ENCODE results near the gene SUSD1. TPM values are rescaled to one million over a fixed set of nuclear protein-coding genes. Genes with fewer than 3 reads are reported as not detected.

SUSD1 gene
- total RNA-seq, 1 donor, result 14.5 TPM

DNA sequence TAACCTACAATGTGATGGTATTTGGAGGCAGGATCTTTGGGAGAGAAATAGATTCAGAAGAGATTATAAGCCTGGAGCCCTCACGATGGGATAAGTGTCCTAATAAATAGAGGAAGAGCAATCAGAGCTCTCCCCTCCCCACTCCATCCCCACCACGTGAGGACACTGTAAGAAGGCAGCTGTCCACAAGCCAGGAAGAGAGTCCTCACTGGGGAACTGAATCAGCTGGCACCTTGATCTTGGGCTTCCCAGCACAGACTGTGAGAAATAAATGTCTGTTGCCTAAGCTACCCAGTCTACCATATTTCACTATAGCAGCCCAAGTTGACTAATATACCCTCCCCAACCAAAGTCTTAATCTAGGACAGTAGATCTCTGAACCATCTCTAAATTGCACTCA is 118.1 kb downstream of the SUSD1 start:
- H3K4me1 ChIP-seq (ENCODE audit: insufficient read depth, low read length), result peaks cover 32% of the 10 kb centered on the region
- H3K36me3 ChIP-seq (ENCODE audit: insufficient read depth, low read length), result no peaks in the 10 kb centered on the region
- TF ChIP-seq, protein P1, sequence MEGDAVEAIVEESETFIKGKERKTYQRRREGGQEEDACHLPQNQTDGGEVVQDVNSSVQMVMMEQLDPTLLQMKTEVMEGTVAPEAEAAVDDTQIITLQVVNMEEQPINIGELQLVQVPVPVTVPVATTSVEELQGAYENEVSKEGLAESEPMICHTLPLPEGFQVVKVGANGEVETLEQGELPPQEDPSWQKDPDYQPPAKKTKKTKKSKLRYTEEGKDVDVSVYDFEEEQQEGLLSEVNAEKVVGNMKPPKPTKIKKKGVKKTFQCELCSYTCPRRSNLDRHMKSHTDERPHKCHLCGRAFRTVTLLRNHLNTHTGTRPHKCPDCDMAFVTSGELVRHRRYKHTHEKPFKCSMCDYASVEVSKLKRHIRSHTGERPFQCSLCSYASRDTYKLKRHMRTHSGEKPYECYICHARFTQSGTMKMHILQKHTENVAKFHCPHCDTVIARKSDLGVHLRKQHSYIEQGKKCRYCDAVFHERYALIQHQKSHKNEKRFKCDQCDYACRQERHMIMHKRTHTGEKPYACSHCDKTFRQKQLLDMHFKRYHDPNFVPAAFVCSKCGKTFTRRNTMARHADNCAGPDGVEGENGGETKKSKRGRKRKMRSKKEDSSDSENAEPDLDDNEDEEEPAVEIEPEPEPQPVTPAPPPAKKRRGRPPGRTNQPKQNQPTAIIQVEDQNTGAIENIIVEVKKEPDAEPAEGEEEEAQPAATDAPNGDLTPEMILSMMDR (IDR thresholded peaks at IDR 0.05; ENCODE audit: extremely low read depth, low read depth, low read length), result no peak
- no peaks in the 10 kb centered on the region for H3K79me2 ChIP-seq (ENCODE audit: insufficient read depth, low read length)
- H2AFZ ChIP-seq (ENCODE audit: low read length), result no peak overlapping the region
- H3K9me3 ChIP-seq (ENCODE audit: low read depth, low read length), result no peaks in the 10 kb centered on the region
- H3K27ac ChIP-seq (ENCODE audit: low read depth, low read length), result no peak overlapping the region
- H3K27me3 ChIP-seq (ENCODE audit: insufficient read depth, low read length), result no peaks in the 10 kb centered on the region
- no peak overlapping the region for H3K4me3 ChIP-seq (ENCODE audit: insufficient read depth, low read length)
- H3K4me2 ChIP-seq (ENCODE audit: insufficient read depth, low read length), result no peak overlapping the region
- DNase-seq (ENCODE audit: insufficient read length, low spot score, missing footprints), result no peak
- no peaks in the 10 kb centered on the region for H4K20me1 ChIP-seq (ENCODE audit: insufficient read depth, low read length)

DNA sequence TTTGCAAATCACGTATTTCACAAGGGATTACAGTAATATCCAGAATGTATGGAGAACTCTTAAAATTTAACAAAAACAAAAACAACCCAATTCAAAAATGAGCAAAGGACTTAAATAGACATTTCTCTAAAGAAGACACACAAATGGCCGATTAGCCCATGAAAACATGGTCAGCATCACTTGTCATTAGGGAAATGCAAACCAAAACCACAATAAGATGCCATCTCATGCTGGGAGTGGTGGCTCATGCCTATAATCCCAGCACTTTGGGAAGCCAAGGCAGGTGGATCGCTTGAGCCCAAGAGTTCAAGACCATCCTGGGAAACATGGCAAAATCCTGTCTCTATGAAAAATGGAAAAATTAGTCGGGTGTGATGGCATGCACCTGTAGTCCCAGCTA is 120.2 kb downstream of the SUSD1 start:
- H2AFZ ChIP-seq (ENCODE audit: low read length), result no peak overlapping the region
- H3K79me2 ChIP-seq (ENCODE audit: insufficient read depth, low read length), result no peaks in the 10 kb centered on the region
- no peaks in the 10 kb centered on the region for H3K9me3 ChIP-seq (ENCODE audit: low read depth, low read length)
- no peak overlapping the region for H3K27ac ChIP-seq (ENCODE audit: low read depth, low read length)
- no peaks in the 10 kb centered on the region for H3K36me3 ChIP-seq (ENCODE audit: insufficient read depth, low read length)
- DNase-seq (ENCODE audit: insufficient read length, low spot score, missing footprints), result no peak
- H3K4me3 ChIP-seq (ENCODE audit: insufficient read depth, low read length), result no peak overlapping the region
- H3K27me3 ChIP-seq (ENCODE audit: insufficient read depth, low read length), result no peaks in the 10 kb centered on the region
- H3K4me1 ChIP-seq (ENCODE audit: insufficient read depth, low read length), result peaks cover 37% of the 10 kb centered on the region
- no peaks in the 10 kb centered on the region for H4K20me1 ChIP-seq (ENCODE audit: insufficient read depth, low read length)
- no peak overlapping the region for H3K4me2 ChIP-seq (ENCODE audit: insufficient read depth, low read length)
- TF ChIP-seq, protein P1 (IDR thresholded peaks at IDR 0.05; ENCODE audit: extremely low read depth, low read depth, low read length), result no peak

DNA sequence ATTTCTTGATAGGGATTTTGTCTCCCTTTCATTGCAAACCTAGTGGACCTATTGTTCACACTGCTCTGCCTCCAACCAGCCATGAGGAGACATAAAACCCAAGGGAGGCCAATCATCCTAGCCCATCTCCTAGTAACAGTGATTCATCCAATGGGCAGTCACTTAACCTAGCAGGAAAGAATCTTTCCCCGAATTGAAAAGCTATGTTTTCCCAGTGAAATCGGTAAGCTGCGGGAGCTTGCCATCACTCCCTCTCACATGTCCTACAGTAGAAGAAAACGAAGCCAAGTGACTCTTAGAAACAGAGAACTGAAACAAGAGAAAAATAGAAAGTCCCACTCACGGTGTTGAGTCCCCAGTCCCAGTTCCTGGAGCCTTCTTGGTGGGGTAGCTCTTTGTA is 123.3 kb downstream of the SUSD1 start:
- Histone ChIP-seq H3K4me3 (ENCODE audit: insufficient read depth, low read length) (no peak overlapping the region), H3K27ac (ENCODE audit: low read depth, low read length) (peak overlapping the region; percentile 99), H3K36me3 (ENCODE audit: insufficient read depth, low read length) (no peaks in the 10 kb centered on the region), H3K9me3 (ENCODE audit: low read depth, low read length) (no peaks in the 10 kb centered on the region), H4K20me1 (ENCODE audit: insufficient read depth, low read length) (no peaks in the 10 kb centered on the region), H3K79me2 (ENCODE audit: insufficient read depth, low read length) (no peaks in the 10 kb centered on the region), H3K4me1 (ENCODE audit: insufficient read depth, low read length) (peaks cover 49% of the 10 kb centered on the region), H3K4me2 (ENCODE audit: insufficient read depth, low read length) (peak overlapping the region; percentile 14), H3K27me3 (ENCODE audit: insufficient read depth, low read length) (no peaks in the 10 kb centered on the region), H2AFZ (ENCODE audit: low read length) (no peak overlapping the region)
- TF ChIP-seq, protein P1 (IDR thresholded peaks at IDR 0.05; ENCODE audit: extremely low read depth, low read depth, low read length), result no peak
- no peak for DNase-seq (ENCODE audit: insufficient read length, low spot score, missing footprints)

DNA sequence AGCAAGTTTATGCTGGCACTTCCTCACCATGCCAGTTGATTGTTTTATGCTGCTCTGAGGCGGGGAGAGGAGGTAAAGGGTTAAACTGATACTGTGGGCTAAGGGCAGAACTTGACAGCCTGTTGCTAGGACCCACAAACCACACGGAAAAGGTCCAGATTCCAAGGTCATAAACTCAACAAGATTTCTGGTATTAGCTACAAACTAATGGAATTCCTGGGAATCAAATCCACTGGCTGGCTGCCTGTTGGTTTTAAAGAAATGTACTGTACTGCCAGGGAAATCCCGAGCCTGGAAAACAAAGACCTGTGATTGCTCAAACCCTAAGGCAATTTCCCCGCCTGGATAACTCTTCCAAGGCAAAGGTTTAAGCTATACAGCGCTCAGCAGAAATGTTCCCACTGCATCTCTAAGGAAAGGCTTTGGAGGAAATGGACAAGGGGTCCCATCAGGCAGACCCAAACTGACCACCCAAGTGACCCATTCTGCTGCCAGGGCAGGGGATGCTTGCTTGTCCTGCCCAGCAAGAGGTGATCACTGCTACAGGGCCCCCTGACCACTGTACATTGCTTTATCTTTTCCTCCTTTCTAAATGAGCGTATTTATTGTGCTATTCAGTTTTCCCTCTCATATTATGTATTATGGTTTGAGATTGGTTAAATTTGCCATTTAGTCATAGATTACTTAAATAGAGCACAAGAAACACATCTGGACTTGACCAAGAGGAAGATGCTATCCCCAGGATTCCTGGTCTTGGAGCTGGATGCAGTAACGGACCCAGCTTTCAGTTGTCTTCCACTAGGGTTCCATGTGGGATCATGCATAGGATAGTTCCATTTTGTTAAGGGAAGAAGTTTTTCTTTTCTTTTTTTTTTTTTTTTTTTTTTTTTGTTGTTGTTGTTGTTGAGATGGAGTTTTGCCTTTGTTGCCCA is 124.3 kb downstream of the SUSD1 start:
- TF ChIP-seq, protein P1 (IDR thresholded peaks at IDR 0.05; ENCODE audit: extremely low read depth, low read depth, low read length), result no peak
- Histone ChIP-seq H3K27ac (ENCODE audit: low read depth, low read length) (peak overlapping the region; percentile 99), H3K9me3 (ENCODE audit: low read depth, low read length) (no peaks in the 10 kb centered on the region), H3K79me2 (ENCODE audit: insufficient read depth, low read length) (no peaks in the 10 kb centered on the region), H3K36me3 (ENCODE audit: insufficient read depth, low read length) (no peaks in the 10 kb centered on the region), H3K4me3 (ENCODE audit: insufficient read depth, low read length) (peak overlapping the region; percentile 21), H3K27me3 (ENCODE audit: insufficient read depth, low read length) (no peaks in the 10 kb centered on the region), H2AFZ (ENCODE audit: low read length) (no peak overlapping the region), H3K4me2 (ENCODE audit: insufficient read depth, low read length) (peak overlapping the region; percentile 73), H3K4me1 (ENCODE audit: insufficient read depth, low read length) (peaks cover 58% of the 10 kb centered on the region), H4K20me1 (ENCODE audit: insufficient read depth, low read length) (no peaks in the 10 kb centered on the region)
- no peak for DNase-seq (ENCODE audit: insufficient read length, low spot score, missing footprints)

Data from osteoblast (primary cell).